H1 (cell line): ENCODE data around the gene TADA3. TPM values are rescaled to one million over a fixed set of nuclear protein-coding genes. Genes with fewer than 3 reads are reported as not detected.

ENCODE experiments used
- HDAC6 ChIP-seq: IDR thresholded peaks from one replicate; pipeline ENCODE4 v1.7.1; 2012; ENCODE audit warnings: low read depth, mild to moderate bottlenecking, inconsistent platforms, low read length, moderate library complexity
- NRF1 ChIP-seq: IDR thresholded peaks from 2 replicates; pipeline ENCODE4 v1.6.1; 2011; ENCODE audit warnings: mild to moderate bottlenecking, low read depth, low read length, improper control_type of control experiment
- RXRA ChIP-seq: IDR thresholded peaks from 2 replicates; pipeline ENCODE4 v1.6.1; 2011; ENCODE audit warnings: low read depth, mild to moderate bottlenecking, low read length, moderate library complexity; ENCODE audit not compliant: insufficient read depth
- polyA plus RNA-seq, 7 experiments: library from polyadenylated mRNA; depleted of rRNA in 3 of 7; stranded (reverse) in 5 of 7; unstranded in 2 of 7; fragments of >200 nt in 5 of 7; fragments of 200-250 nt in 2 of 7; gene quantifications; 1 replicate in 5 of 7; 2 replicates in 1 of 7; 4 replicates in 1 of 7; pipeline versions ENCODE4 v1.2.1 to v1.2.3, GENCODE V29; 2011 to 2013; ENCODE audit warnings: missing spikeins in 2 of 7, mixed read lengths in 2 of 7
- total RNA-seq: library from RNA; stranded (reverse); fragmentation: NEBNext Ultra II Directional; extraction: Animal tissue kit (Norgen Biotek cat#: 25700); gene quantifications from 2 replicates; pipeline ENCODE4 v1.2.1, GENCODE V29; 2021

The TADA3 gene
- total and polyA plus RNA-seq, 2 of the 8 experiments (the other 6 are each of a cell fraction or from before 2014, with no cell fraction given), result 43.4 to 50.3 TPM

GRCh38 chr3:9797196-9797945, 5.1 kb upstream of the TADA3 start (continued):
- TF ChIP-seq RXRA (no peak), HDAC6 (no peak), NRF1 (no peak)
